Astrocyte (in vitro differentiated cells and primary cell): ENCODE data around the gene EIF4EBP3. TPM values are rescaled to one million over a fixed set of nuclear protein-coding genes. Genes with fewer than 3 reads are reported as not detected.

ENCODE experiments used
- DNase-seq: peaks from one replicate; pipeline ENCODE4 v3.0.0-alpha.2; 2010; ENCODE audit warnings: low read depth
- FAIRE-seq: peaks from 2 replicates; lab custom pipeline; 2011; peaks lifted over from hg19 to GRCh38; lab: Jason Lieb, UNC
- H2AFZ ChIP-seq: 2 replicates; pipeline ENCODE4 v1.6.0; 2012; ENCODE audit warnings: low read depth, low read length, inconsistent platforms
- H3K27ac ChIP-seq: 2 replicates; pipeline ENCODE4 v1.5.1; 2011; ENCODE audit warnings: low read depth, low read length, inconsistent platforms
- H3K27me3 ChIP-seq: 2 replicates; pipeline ENCODE4 v1.6.0; 2011; ENCODE audit warnings: low read length, inconsistent platforms; ENCODE audit not compliant: insufficient read depth
- H3K36me3 ChIP-seq: 2 replicates; pipeline ENCODE4 v1.5.1; 2011; ENCODE audit warnings: low read length, inconsistent platforms; ENCODE audit not compliant: insufficient read depth
- H3K4me1 ChIP-seq: 2 replicates; pipeline ENCODE4 v1.5.1; 2011; ENCODE audit warnings: low read length, inconsistent platforms; ENCODE audit not compliant: insufficient read depth
- H3K4me2 ChIP-seq: 2 replicates; pipeline ENCODE4 v1.6.0; 2012; ENCODE audit warnings: low read length, inconsistent platforms
- H3K4me3 ChIP-seq: 2 replicates; pipeline ENCODE4 v1.5.1; 2011; ENCODE audit warnings: low read depth, mild to moderate bottlenecking, low read length, inconsistent platforms; ENCODE audit not compliant: insufficient read depth
- H3K79me2 ChIP-seq: 2 replicates; pipeline ENCODE4 v1.6.0; 2012; ENCODE audit warnings: mild to moderate bottlenecking, low read length, inconsistent platforms; ENCODE audit not compliant: insufficient read depth
- H3K9ac ChIP-seq: 2 replicates; pipeline ENCODE4 v1.6.0; 2012; ENCODE audit warnings: mild to moderate bottlenecking, low read length, inconsistent platforms
- H3K9me3 ChIP-seq: 2 replicates; pipeline ENCODE4 v1.5.1; 2012; ENCODE audit warnings: low read depth, mild to moderate bottlenecking, low read length, inconsistent platforms; ENCODE audit not compliant: insufficient read depth
- H4K20me1 ChIP-seq: 2 replicates; pipeline ENCODE4 v1.6.0; 2012; ENCODE audit warnings: low read length, inconsistent platforms; ENCODE audit not compliant: insufficient read depth
- H3K27ac Mint-ChIP-seq: one replicate; pipeline ENCODE4 v1.8.0; 2021; ENCODE audit warnings: mild to moderate bottlenecking, mixed read lengths; ENCODE audit not compliant: unreplicated experiment
- H3K27me3 Mint-ChIP-seq: one replicate; pipeline ENCODE4 v1.8.0; 2021; ENCODE audit warnings: low read depth, mixed read lengths; ENCODE audit not compliant: unreplicated experiment
- H3K36me3 Mint-ChIP-seq: one replicate; pipeline ENCODE4 v1.8.0; 2021; ENCODE audit warnings: low read depth, mixed read lengths; ENCODE audit not compliant: unreplicated experiment
- H3K4me1 Mint-ChIP-seq: one replicate; pipeline ENCODE4 v1.8.0; 2021; ENCODE audit warnings: low read depth, mixed read lengths; ENCODE audit not compliant: unreplicated experiment
- H3K4me3 Mint-ChIP-seq: one replicate; pipeline ENCODE4 v1.8.0; 2021; ENCODE audit warnings: mild to moderate bottlenecking, moderate library complexity, mixed read lengths; ENCODE audit not compliant: unreplicated experiment
- H3K9me3 Mint-ChIP-seq: one replicate; pipeline ENCODE4 v1.8.0; 2021; ENCODE audit warnings: mild to moderate bottlenecking, mixed read lengths; ENCODE audit not compliant: unreplicated experiment
- CTCF ChIP-seq: IDR thresholded peaks from 2 replicates; pipeline ENCODE4 v1.5.1; 2011; ENCODE audit warnings: low read depth, mild to moderate bottlenecking, inconsistent platforms, low read length, moderate library complexity; ENCODE audit not compliant: insufficient read depth
- EZH2 ChIP-seq: IDR thresholded peaks from 2 replicates; pipeline ENCODE4 v1.6.1; 2012; ENCODE audit warnings: mild to moderate bottlenecking, low read length, inconsistent platforms; ENCODE audit not compliant: insufficient read depth
- total RNA-seq: library from RNA; stranded (reverse); gene quantifications from 2 replicates; pipeline ENCODE4 v1.2.1, GENCODE V29; 2021

Gene EIF4EBP3
- total RNA-seq, 1 donor from 2014 or later = 3.6 TPM

DNA sequence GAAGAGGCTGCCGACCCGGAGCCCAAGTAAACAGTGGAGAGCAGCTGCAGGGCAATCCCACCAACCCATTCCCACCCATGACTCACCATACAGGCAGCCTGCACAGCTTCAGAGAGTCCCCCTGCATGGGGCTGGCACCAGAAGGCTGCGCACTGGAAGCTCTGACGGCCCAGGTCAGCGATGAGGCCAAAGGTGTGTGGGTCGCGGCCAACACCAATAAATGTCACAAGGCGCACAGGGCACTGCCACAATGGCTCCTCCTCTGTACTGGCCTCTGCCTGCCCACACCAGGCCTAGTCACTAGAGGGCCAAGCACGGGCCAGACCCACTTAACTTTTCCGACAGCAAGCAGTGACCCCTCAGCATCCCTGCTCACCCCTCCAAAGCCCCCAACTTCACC is 12.8 kb downstream of the EIF4EBP3 start:
- H3K27ac Mint-ChIP-seq = no peak overlapping the region

GRCh38 chr5:140561753-140562523 is 14.5 kb downstream of the EIF4EBP3 start:
- FAIRE-seq (no peak), DNase-seq (no peak)
- Histone ChIP-seq H3K79me2 (peaks cover 37% of the 10 kb centered on the region), H3K36me3 (peaks cover 7% of the 10 kb centered on the region), H3K9ac (no peak overlapping the region), H3K27ac (no peak overlapping the region), H3K27me3 (no peaks in the 10 kb centered on the region), H3K9me3 (no peaks in the 10 kb centered on the region), H3K4me3 (no peak overlapping the region), H2AFZ (no peak overlapping the region), H4K20me1 (peaks cover 4% of the 10 kb centered on the region), H3K4me1 (peaks cover 23% of the 10 kb centered on the region), H3K4me2 (no peak overlapping the region)
- H3K9me3 Mint-ChIP-seq = no peaks in the 10 kb centered on the region
- H3K27me3 Mint-ChIP-seq = no peaks in the 10 kb centered on the region
- H3K4me1 Mint-ChIP-seq = peaks cover 12% of the 10 kb centered on the region
- H3K4me3 Mint-ChIP-seq = peak overlapping the region; percentile 90
- peaks cover 16% of the 10 kb centered on the region for H3K36me3 Mint-ChIP-seq
- TF ChIP-seq EZH2 (no peak), CTCF (no peak)
- H3K27ac Mint-ChIP-seq = no peak overlapping the region

More for the DNA sequence above, 12.8 kb downstream of the EIF4EBP3 start:
- H3K4me3 ChIP-seq = no peak overlapping the region
- H3K4me3 Mint-ChIP-seq = no peak overlapping the region
- H3K4me1 ChIP-seq = peaks cover 23% of the 10 kb centered on the region
- H3K4me2 ChIP-seq = no peak overlapping the region
- H3K9ac ChIP-seq = no peak overlapping the region
- H3K79me2 ChIP-seq = peaks cover 37% of the 10 kb centered on the region
- no peak overlapping the region for H3K27ac ChIP-seq
- TF ChIP-seq CTCF = no peak
- TF ChIP-seq EZH2 = no peak
- H3K27me3 ChIP-seq = no peaks in the 10 kb centered on the region
- peaks cover 12% of the 10 kb centered on the region for H4K20me1 ChIP-seq
- H3K36me3 ChIP-seq = no peaks in the 10 kb centered on the region
- no peak for FAIRE-seq
- peaks cover 18% of the 10 kb centered on the region for H3K36me3 Mint-ChIP-seq
- peaks cover 13% of the 10 kb centered on the region for H3K4me1 Mint-ChIP-seq
- H3K9me3 ChIP-seq = no peaks in the 10 kb centered on the region
- no peak overlapping the region for H2AFZ ChIP-seq
- DNase-seq = no peak
- H3K9me3 Mint-ChIP-seq = no peaks in the 10 kb centered on the region
- no peaks in the 10 kb centered on the region for H3K27me3 Mint-ChIP-seq

DNA sequence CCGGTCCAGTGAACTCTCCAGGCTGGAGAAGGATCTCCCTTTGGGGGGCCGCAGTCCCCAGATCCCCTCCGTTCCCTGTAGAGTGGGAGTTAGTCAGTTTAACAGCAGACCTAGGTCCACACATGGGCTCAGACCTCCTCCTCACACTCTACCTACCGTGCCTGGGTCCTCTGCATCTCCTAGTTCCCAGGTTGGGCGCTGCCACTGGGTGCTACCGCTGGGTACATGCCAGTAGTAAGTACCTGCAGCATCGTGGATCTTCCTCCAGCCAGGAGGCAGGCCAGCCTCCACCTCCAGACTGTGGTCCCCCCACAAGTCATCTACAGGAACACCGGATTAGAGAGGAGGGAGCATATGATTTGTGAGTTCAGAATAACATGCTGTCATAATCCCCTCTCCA is 16.1 kb downstream of the EIF4EBP3 start:
- Histone ChIP-seq H3K9ac (peak overlapping the region; percentile 97), H4K20me1 (peaks cover 11% of the 10 kb centered on the region), H3K27me3 (no peaks in the 10 kb centered on the region), H3K4me2 (peak overlapping the region; percentile 100), H3K36me3 (peaks cover 9% of the 10 kb centered on the region), H3K27ac (peak overlapping the region; percentile 83), H3K4me3 (peak overlapping the region; percentile 99), H3K9me3 (no peaks in the 10 kb centered on the region), H3K79me2 (peaks cover 43% of the 10 kb centered on the region), H3K4me1 (peaks cover 18% of the 10 kb centered on the region), H2AFZ (peak overlapping the region; percentile 92)
- Mint-ChIP-seq H3K9me3 (no peaks in the 10 kb centered on the region), H3K27me3 (no peaks in the 10 kb centered on the region), H3K27ac (peak overlapping the region; percentile 94), H3K4me1 (peaks cover 6% of the 10 kb centered on the region), H3K4me3 (peak overlapping the region; percentile 90), H3K36me3 (peaks cover 23% of the 10 kb centered on the region)
- FAIRE-seq = no peak
- no peak for DNase-seq
- TF ChIP-seq CTCF (no peak), EZH2 (no peak)
